HG02763 (cell line): ENCODE data around the gene ALDH3B1.
A peak's percentile ranks its signal among the peaks of the same experiment; 100 is the strongest.

Source experiments
- ATAC-seq: cut with Tn5 transposase; IDR thresholded peaks from one replicate; pipeline ENCODE4 v1.9.1; 2021; ENCODE audit warnings: mild to moderate bottlenecking, moderate library complexity; ENCODE audit not compliant: unreplicated experiment

Gene ALDH3B1

GRCh38 chr11:67996622-67997474 is 13.3 kb upstream of the ALDH3B1 start:
- no peak for ATAC-seq

GRCh38 chr11:67997475-67997921 is 12.6 kb upstream of the ALDH3B1 start:
- no peak for ATAC-seq

- no peak for ATAC-seq
These were observed 11.7 kb upstream of the ALDH3B1 start for GRCh38 chr11:67998150-67999045.

GRCh38 chr11:67999201-67999629 is 10.9 kb upstream of the ALDH3B1 start:
- ATAC-seq, result no peak

- no peak for ATAC-seq
These were observed 10.4 kb upstream of the ALDH3B1 start for GRCh38 chr11:67999704-68000103.

GRCh38 chr11:68002575-68002937 is 7.6 kb upstream of the ALDH3B1 start:
- ATAC-seq, result peak; percentile 4

- ATAC-seq, result peak; percentile 36
These were observed 6.9 kb upstream of the ALDH3B1 start for GRCh38 chr11:68002938-68003845.

- peak; percentile 49 for ATAC-seq
These were observed 6.1 kb upstream of the ALDH3B1 start, which contains the start of gene UNC93B1 for GRCh38 chr11:68003846-68004550. TSS of gene UNC93B1 (minus strand) at chr11:68004097. CDS start at chr11:68004043, 54 bp downstream.

GRCh38 chr11:68004551-68005335 is 5.4 kb upstream of the ALDH3B1 start:
- ATAC-seq, result no peak

GRCh38 chr11:68006606-68007166 is 3.4 kb upstream of the ALDH3B1 start:
- ATAC-seq, result no peak

- no peak for ATAC-seq
These were observed 2.4 kb upstream of the ALDH3B1 start for GRCh38 chr11:68007498-68008380.

GRCh38 chr11:68008381-68009337 is 1.5 kb upstream of the ALDH3B1 start:
- no peak for ATAC-seq

- no peak for ATAC-seq
These were observed 587 bp upstream of the ALDH3B1 start for GRCh38 chr11:68009391-68010089.

GRCh38 chr11:68011051-68011943 is 1.2 kb downstream of the ALDH3B1 start:
- ATAC-seq, result no peak
